OCI-LY1 (cell line): ENCODE measurements around the gene ADGRB2.

ENCODE experiments used
- EZH2 ChIP-seq: fragments of 200-600 bp; sonication (generic), shearing (Covaris generic); IDR thresholded peaks from 2 replicates; pipeline ENCODE4 v1.8.0; 2017; ENCODE audit warnings: borderline replicate concordance, mixed run types, mild to moderate bottlenecking, antibody characterized with exemption, low read length, moderate library complexity, mixed read lengths
- TF ChIP-seq, protein P1 (sequence below): fragments of 200-600 bp; sonication (generic), shearing (Covaris generic); IDR thresholded peaks from 2 replicates; pipeline ENCODE4 v1.5.1; 2017; ENCODE audit warnings: mild to moderate bottlenecking, antibody characterized with exemption, low read length, moderate library complexity, mixed read lengths

GRCh38 chr1:31734582-31735107 is 29.5 kb downstream of the ADGRB2 start:
- no peak for TF ChIP-seq EZH2
- TF ChIP-seq, protein P1, sequence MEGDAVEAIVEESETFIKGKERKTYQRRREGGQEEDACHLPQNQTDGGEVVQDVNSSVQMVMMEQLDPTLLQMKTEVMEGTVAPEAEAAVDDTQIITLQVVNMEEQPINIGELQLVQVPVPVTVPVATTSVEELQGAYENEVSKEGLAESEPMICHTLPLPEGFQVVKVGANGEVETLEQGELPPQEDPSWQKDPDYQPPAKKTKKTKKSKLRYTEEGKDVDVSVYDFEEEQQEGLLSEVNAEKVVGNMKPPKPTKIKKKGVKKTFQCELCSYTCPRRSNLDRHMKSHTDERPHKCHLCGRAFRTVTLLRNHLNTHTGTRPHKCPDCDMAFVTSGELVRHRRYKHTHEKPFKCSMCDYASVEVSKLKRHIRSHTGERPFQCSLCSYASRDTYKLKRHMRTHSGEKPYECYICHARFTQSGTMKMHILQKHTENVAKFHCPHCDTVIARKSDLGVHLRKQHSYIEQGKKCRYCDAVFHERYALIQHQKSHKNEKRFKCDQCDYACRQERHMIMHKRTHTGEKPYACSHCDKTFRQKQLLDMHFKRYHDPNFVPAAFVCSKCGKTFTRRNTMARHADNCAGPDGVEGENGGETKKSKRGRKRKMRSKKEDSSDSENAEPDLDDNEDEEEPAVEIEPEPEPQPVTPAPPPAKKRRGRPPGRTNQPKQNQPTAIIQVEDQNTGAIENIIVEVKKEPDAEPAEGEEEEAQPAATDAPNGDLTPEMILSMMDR, result no peak
